Keratinocyte (primary cell): ENCODE data around the gene CLCN3.

ENCODE experiments used
- CTCF ChIP-seq, 3 experiments: IDR thresholded peaks in 1 of 3; conservative IDR thresholded peaks in 1 of 3; optimal IDR thresholded peaks in 1 of 3; 2 replicates in 2 of 3; 3 replicates in 1 of 3; pipeline versions ENCODE3 to v1.5.1; 2011; ENCODE audit warnings: low read length in 3 of 3, mild to moderate bottlenecking in 3 of 3, moderate library complexity in 2 of 3, control low read depth in 1 of 3, inconsistent platforms in 1 of 3; ENCODE audit not compliant: insufficient read depth in 2 of 3; ENCODE audit errors: extremely low read depth in 1 of 3
- EZH2 ChIP-seq: IDR thresholded peaks from one replicate; pipeline ENCODE4 v1.6.1; 2012; ENCODE audit warnings: inconsistent platforms, mild to moderate bottlenecking, low read length, moderate library complexity

GRCh38 chr4:169627307-169627706, 6.9 kb downstream of the CLCN3 start:
- no peak for TF ChIP-seq CTCF (optimal IDR thresholded peaks at IDR 0.05 in 1 of 3, IDR thresholded peaks at IDR 0.05 in 1 of 3, conservative IDR thresholded peaks at IDR 0.05 in 1 of 3; ENCODE audit: extremely low read depth in 1 of 3, insufficient read depth in 2 of 3, low read length in 3 of 3)
- TF ChIP-seq EZH2 = no peak
